Measurements from ENCODE around the gene GRHL1.

The GRHL1 gene

GRCh38 chr2:9949239-9949991 lies 2.1 kb upstream of the GRHL1 start:
- DNase-seq, result no peak

- no peak for DNase-seq
These were observed 1.4 kb upstream of the GRHL1 start for GRCh38 chr2:9949992-9950520.

GRCh38 chr2:9950521-9951271 lies 797 bp upstream of the GRHL1 start:
- DNase-seq, result no peak

- no peak for DNase-seq
These were observed 296 bp upstream of the GRHL1 start for GRCh38 chr2:9951272-9951521.

- DNase-seq, result no peak
These were observed 819 bp downstream of the GRHL1 start for GRCh38 chr2:9952286-9952737.

GRCh38 chr2:9952856-9953503 lies 1.5 kb downstream of the GRHL1 start:
- DNase-seq, result no peak

- DNase-seq, result no peak
These were observed 2.6 kb downstream of the GRHL1 start for GRCh38 chr2:9954136-9954535.

GRCh38 chr2:9958057-9958456 lies 6.6 kb downstream of the GRHL1 start:
- no peak for DNase-seq

GRCh38 chr2:9959262-9959661 lies 7.8 kb downstream of the GRHL1 start:
- no peak for DNase-seq

GRCh38 chr2:9961013-9961412 lies 9.5 kb downstream of the GRHL1 start:
- DNase-seq, result no peak

- no peak for DNase-seq
These were observed 13.0 kb downstream of the GRHL1 start for GRCh38 chr2:9964334-9964980.

GRCh38 chr2:9965119-9965822 lies 13.8 kb downstream of the GRHL1 start:
- no peak for DNase-seq

GRCh38 chr2:9966491-9967022 lies 15.1 kb downstream of the GRHL1 start:
- DNase-seq, result no peak

GRCh38 chr2:9967053-9967775 lies 15.7 kb downstream of the GRHL1 start:
- DNase-seq, result no peak

GRCh38 chr2:9968553-9969497 lies 17.3 kb downstream of the GRHL1 start:
- no peak for DNase-seq

GRCh38 chr2:9970200-9971044 lies 18.9 kb downstream of the GRHL1 start:
- no peak for DNase-seq

- no peak for DNase-seq
These were observed 19.8 kb downstream of the GRHL1 start for GRCh38 chr2:9971105-9971818.

GRCh38 chr2:9971890-9972289 lies 20.4 kb downstream of the GRHL1 start:
- no peak for DNase-seq

All from CD4-positive, alpha-beta T cell treated with Interleukin-17A for 4 hours (primary cell).